Naive thymus-derived CD8-positive, alpha-beta T cell (primary cell): ENCODE measurements around the gene EBLN1. TPM values are rescaled to one million over a fixed set of nuclear protein-coding genes. Genes with fewer than 3 reads are reported as not detected.
"Not testable (repeated sequence)": the region's sequence is repeated elsewhere in the genome, so short reads cannot be mapped to it uniquely, and the experiment has no call there.

Experiments used
- ATAC-seq, 2 donors: fragments of 150-1000 bp; cut with Tn5 transposase in 1 of 2; sonication (Bioruptor Pico), chemical (Tn5 transposase) in 1 of 2; 1 replicate in 1 of 2; 2 replicates in 1 of 2; pipeline ENCODE4 v1.10.0; 2021; ENCODE audit warnings: mild to moderate bottlenecking in 2 of 2, moderate library complexity in 2 of 2
- POLR2A ChIA-PET: fragments of 350-600 bp; sonication (Branson Sonifier 250); formaldehyde crosslinking; loops from one replicate; lab custom pipeline; 2021; ENCODE audit warnings: antibody characterized with exemption; lab: Charles Lee
- DNase-seq, 10 donors: peaks; one replicate each; pipeline versions ENCODE4 v3.0.0 to v3.0.0-alpha.2; 2020 to 2022
- H3K27ac Mint-ChIP-seq, 10 donors: one replicate each; pipeline ENCODE4 v1.8.0; 2020 to 2022; ENCODE audit warnings: mild to moderate bottlenecking in 10 of 10, mixed read lengths in 10 of 10, moderate library complexity in 4 of 10, inconsistent platforms in 1 of 10
- H3K27me3 Mint-ChIP-seq, 5 donors: one replicate each; pipeline ENCODE4 v1.8.0; 2021 to 2022; ENCODE audit warnings: mixed read lengths in 5 of 5
- H3K36me3 Mint-ChIP-seq, 3 donors: one replicate each; pipeline ENCODE4 v1.8.0; 2020 to 2022; ENCODE audit warnings: mixed read lengths in 3 of 3, mild to moderate bottlenecking in 2 of 3, inconsistent platforms in 1 of 3
- H3K4me1 Mint-ChIP-seq, 4 donors: one replicate each; pipeline ENCODE4 v1.8.0; 2021 to 2022; ENCODE audit warnings: mixed read lengths in 4 of 4
- H3K4me3 Mint-ChIP-seq, 10 donors: one replicate each; pipeline ENCODE4 v1.8.0; 2020 to 2022; ENCODE audit warnings: mild to moderate bottlenecking in 10 of 10, mixed read lengths in 10 of 10, moderate library complexity in 6 of 10, inconsistent platforms in 1 of 10
- H3K9me3 Mint-ChIP-seq, 9 donors: one replicate each; pipeline ENCODE4 v1.8.0; 2020 to 2022; ENCODE audit warnings: mixed read lengths in 9 of 9, mild to moderate bottlenecking in 3 of 9, inconsistent platforms in 1 of 9, moderate library complexity in 1 of 9
- polyA plus RNA-seq, 3 donors: library from polyadenylated mRNA; unstranded; fragments of 300-500 nt; fragmentation: Illumina TruSeq; gene quantifications; one replicate each; pipeline ENCODE4 v1.2.3, GENCODE V29; 2021
- total RNA-seq, 8 experiments: library from RNA in 2 of 8; stranded (reverse) in 2 of 8; gene quantifications; one replicate each; pipeline ENCODE4 v1.2.3 and lab custom pipeline; 2021 to 2026

Gene EBLN1
- total and polyA plus RNA-seq, 5 experiments from 2014 or later = not detected

GRCh38 chr10:22226599-22226998 is 8.8 kb upstream of the EBLN1 start:
- no peak overlapping the region for H3K27ac Mint-ChIP-seq
- no peak overlapping the region for H3K4me3 Mint-ChIP-seq
- H3K27me3 Mint-ChIP-seq = peaks cover 0 to 16% (median 3%) of the 10 kb centered on the region in 5 donors
- H3K9me3 Mint-ChIP-seq = peaks cover 0 to 5% (median 0%) of the 10 kb centered on the region in 9 donors
- DNase-seq = no peak
- no peak for ATAC-seq
- H3K4me1 Mint-ChIP-seq = peaks cover 10 to 22% (median 16%) of the 10 kb centered on the region in 4 donors
- peaks cover 0 to 4% (median 3%) of the 10 kb centered on the region in 3 donors for H3K36me3 Mint-ChIP-seq
- POLR2A ChIA-PET = no interaction called here

- DNase-seq (no peak), ATAC-seq (no peak)
- Mint-ChIP-seq H3K36me3 (peaks cover 0 to 4% (median 0%) of the 10 kb centered on the region in 3 donors), H3K27me3 (peaks cover 0 to 40% (median 13%) of the 10 kb centered on the region in 5 donors), H3K9me3 (peaks cover 0 to 2% (median 0%) of the 10 kb centered on the region in 9 donors), H3K27ac (no peak overlapping the region), H3K4me1 (no peaks in the 10 kb centered on the region), H3K4me3 (no peak overlapping the region)
- POLR2A ChIA-PET = no interaction called here
Observed at GRCh38 chr10:22222236-22223190, 4.7 kb upstream of the EBLN1 start.

GRCh38 chr10:22219308-22219707 is 1.5 kb upstream of the EBLN1 start:
- Mint-ChIP-seq H3K36me3 (peaks cover 0 to 4% (median 0%) of the 10 kb centered on the region in 3 donors), H3K9me3 (peaks cover 0 to 2% (median 0%) of the 10 kb centered on the region in 9 donors), H3K27me3 (peaks cover 2 to 40% (median 14%) of the 10 kb centered on the region in 5 donors), H3K27ac (no peak overlapping the region), H3K4me3 (no peak overlapping the region), H3K4me1 (no peaks in the 10 kb centered on the region)
- DNase-seq (no peak), ATAC-seq (no peak)
- POLR2A ChIA-PET = no interaction called here

- POLR2A ChIA-PET = no interaction called here
- H3K27ac Mint-ChIP-seq = no peak overlapping the region
Observed at GRCh38 chr10:22218448-22218847, 633 bp upstream of the EBLN1 start.

GRCh38 chr10:22217084-22217483 is 731 bp downstream of the EBLN1 start:
- POLR2A ChIA-PET, H3K4me1 Mint-ChIP-seq, H3K27ac Mint-ChIP-seq, ATAC-seq, H3K4me3 Mint-ChIP-seq, H3K36me3 Mint-ChIP-seq, H3K9me3 Mint-ChIP-seq, DNase-seq: not testable (repeated sequence)
- peaks cover 4 to 26% (median 13%) of the 10 kb centered on the region in 5 donors for H3K27me3 Mint-ChIP-seq

More at GRCh38 chr10:22218448-22218847, 633 bp upstream of the EBLN1 start:
- no peak overlapping the region for H3K4me3 Mint-ChIP-seq
- DNase-seq (no peak), ATAC-seq (no peak)
- H3K9me3 Mint-ChIP-seq = peaks cover 0 to 2% (median 0%) of the 10 kb centered on the region in 9 donors
- H3K27me3 Mint-ChIP-seq = peaks cover 2 to 40% (median 14%) of the 10 kb centered on the region in 5 donors
- peaks cover 0 to 4% (median 0%) of the 10 kb centered on the region in 3 donors for H3K36me3 Mint-ChIP-seq
- no peaks in the 10 kb centered on the region for H3K4me1 Mint-ChIP-seq

- POLR2A ChIA-PET = no interaction called here
- Mint-ChIP-seq H3K36me3 (no peaks in the 10 kb centered on the region), H3K27ac (no peak overlapping the region), H3K4me3 (no peak overlapping the region), H3K27me3 (peaks cover 2 to 18% (median 8%) of the 10 kb centered on the region in 5 donors), H3K4me1 (no peaks in the 10 kb centered on the region), H3K9me3 (no peaks in the 10 kb centered on the region)
- DNase-seq (no peak), ATAC-seq (no peak)
Observed at GRCh38 chr10:22210267-22210666, 7.5 kb downstream of the EBLN1 start.

- H3K4me3 Mint-ChIP-seq = no peak overlapping the region
- POLR2A ChIA-PET = no interaction called here
- no peaks in the 10 kb centered on the region for H3K9me3 Mint-ChIP-seq
- no peaks in the 10 kb centered on the region for H3K36me3 Mint-ChIP-seq
- H3K27ac Mint-ChIP-seq = no peak overlapping the region
- ATAC-seq = no peak
- no peak for DNase-seq
- peaks cover 0 to 7% (median 3%) of the 10 kb centered on the region in 5 donors for H3K27me3 Mint-ChIP-seq
- H3K4me1 Mint-ChIP-seq = no peaks in the 10 kb centered on the region
Observed at GRCh38 chr10:22193945-22194344, 23.9 kb downstream of the EBLN1 start.

GRCh38 chr10:22185586-22185985 is 32.2 kb downstream of the EBLN1 start:
- Mint-ChIP-seq H3K4me1 (peaks cover 0 to 2% (median 0%) of the 10 kb centered on the region in 4 donors), H3K9me3 (peaks cover 0 to 10% (median 4%) of the 10 kb centered on the region in 9 donors), H3K27ac (no peak overlapping the region), H3K36me3 (peaks cover 0 to 9% (median 1%) of the 10 kb centered on the region in 3 donors), H3K27me3 (peaks cover 12 to 40% (median 30%) of the 10 kb centered on the region in 5 donors), H3K4me3 (no peak overlapping the region)
- DNase-seq = no peak
- ATAC-seq = no peak
- POLR2A ChIA-PET = no interaction called here

- Mint-ChIP-seq H3K4me3 (no peak overlapping the region), H3K9me3 (peaks cover 0 to 17% (median 9%) of the 10 kb centered on the region in 9 donors), H3K27me3 (peaks cover 12 to 40% (median 33%) of the 10 kb centered on the region in 5 donors), H3K36me3 (peaks cover 0 to 13% (median 4%) of the 10 kb centered on the region in 3 donors), H3K27ac (no peak overlapping the region), H3K4me1 (peaks cover 0 to 2% (median 0%) of the 10 kb centered on the region in 4 donors)
- POLR2A ChIA-PET = no interaction called here
- ATAC-seq (no peak), DNase-seq (no peak)
Observed at GRCh38 chr10:22183771-22184461, 33.9 kb downstream of the EBLN1 start.

- Mint-ChIP-seq H3K4me1 (peaks cover 0 to 2% (median 0%) of the 10 kb centered on the region in 4 donors), H3K4me3 (no peak overlapping the region), H3K27me3 (peaks cover 15 to 58% (median 31%) of the 10 kb centered on the region in 5 donors), H3K27ac (no peak overlapping the region), H3K9me3 (peaks cover 0 to 17% (median 9%) of the 10 kb centered on the region in 9 donors), H3K36me3 (peaks cover 0 to 13% (median 4%) of the 10 kb centered on the region in 3 donors)
- POLR2A ChIA-PET = interaction anchor here (0.7 kb wide), 1 partner anchor 12 kb away, joined by 3 read pairs; no protein-coding TSS in a partner anchor
- DNase-seq = no peak
- no peak for ATAC-seq
Observed at GRCh38 chr10:22180724-22181123, 37.1 kb downstream of the EBLN1 start.

- DNase-seq = no peak
- H3K27ac Mint-ChIP-seq = no peak overlapping the region
- H3K36me3 Mint-ChIP-seq = peaks cover 0 to 9% (median 5%) of the 10 kb centered on the region in 3 donors
- POLR2A ChIA-PET = no interaction called here
- H3K4me1 Mint-ChIP-seq = no peaks in the 10 kb centered on the region
- peaks cover 0 to 27% (median 6%) of the 10 kb centered on the region in 9 donors for H3K9me3 Mint-ChIP-seq
- H3K27me3 Mint-ChIP-seq = peaks cover 19 to 60% (median 24%) of the 10 kb centered on the region in 5 donors
- H3K4me3 Mint-ChIP-seq = no peak overlapping the region
- ATAC-seq = no peak
Observed at GRCh38 chr10:22174442-22174841, 43.4 kb downstream of the EBLN1 start.

- Mint-ChIP-seq H3K4me1 (no peaks in the 10 kb centered on the region), H3K27me3 (peaks cover 16 to 40% (median 19%) of the 10 kb centered on the region in 5 donors), H3K27ac (no peak overlapping the region), H3K4me3 (no peak overlapping the region), H3K36me3 (peaks cover 0 to 12% (median 5%) of the 10 kb centered on the region in 3 donors), H3K9me3 (peaks cover 0 to 38% (median 10%) of the 10 kb centered on the region in 9 donors)
- DNase-seq (no peak), ATAC-seq (no peak)
- POLR2A ChIA-PET = no interaction called here
Observed at GRCh38 chr10:22171131-22171530, 46.7 kb downstream of the EBLN1 start.
